Pancreas (tissue), 10 donors: Measurements from ENCODE around the gene M1AP. TPM values are rescaled to one million over a fixed set of nuclear protein-coding genes. Genes with fewer than 3 reads are reported as not detected.

ENCODE experiments used
- ATAC-seq, 4 donors: fragments of 200-7000 bp; cut with Tn5 transposase; one replicate each; pipeline versions ENCODE4 v1.8.0 to v1.9.1; 2020; ENCODE audit warnings: mild to moderate bottlenecking in 4 of 4, moderate library complexity in 4 of 4
- DNase-seq, 6 donors: peaks; one replicate each; pipeline ENCODE4 v3.0.0-alpha.2; 2020
- FAIRE-seq: peaks from 2 replicates; lab custom pipeline; 2012; peaks lifted over from hg19 to GRCh38; lab: Jason Lieb, UNC
- H3K27ac ChIP-seq, 4 donors: fragments of 200-600 bp; sonication (generic); 1 replicate in 3 of 4; 2 replicates in 1 of 4; pipeline versions ENCODE4 v1.5.0 to v1.8.0; 2020
- H3K27me3 ChIP-seq, 4 donors: fragments of 200-600 bp; one replicate each; pipeline ENCODE4 v1.8.0; 2021
- H3K36me3 ChIP-seq, 3 donors: fragments of 200-600 bp; sonication (generic) in 1 of 3; one replicate each; pipeline versions ENCODE4 v1.5.0 to v1.8.0; 2020 to 2021
- H3K4me1 ChIP-seq, 3 donors: fragments of 200-600 bp; one replicate each; pipeline ENCODE4 v1.8.0; 2021
- H3K4me3 ChIP-seq, 4 donors: fragments of 200-600 bp; sonication (generic) in 2 of 4; one replicate each; pipeline versions ENCODE4 v1.5.0 to v1.8.0; 2020 to 2021
- H3K9me3 ChIP-seq, 4 donors: fragments of 200-600 bp; one replicate each; pipeline ENCODE4 v1.8.0; 2021
- CTCF ChIP-seq, 4 donors: fragments of 200-600 bp; sonication (generic) in 3 of 4; IDR thresholded peaks; one replicate each; pipeline versions ENCODE4 v1.5.0 to v1.8.0; 2021; ENCODE audit warnings: antibody characterized with exemption in 4 of 4
- WGBS, 2 donors: extraction: QIAGEN DNeasy Blood & Tissue Kit; methylation state at CpG; one replicate each; pipeline ENCODE4 v1.1.7; 2013; 5-methylcytosine and 5-hydroxymethylcytosine counted together
- intact Hi-C, 3 donors: fragments of 100-400 bp; cut with DNase I; formaldehyde crosslinking; loops; one replicate each; pipeline versions ENCODE4 v1.11.1 to v1.14.2; 2022
- polyA plus RNA-seq, 2 donors: library from polyadenylated mRNA; stranded (reverse); fragments of 200-250 nt; gene quantifications; one replicate each; pipeline ENCODE4 v1.2.3, GENCODE V29; 2013
- total RNA-seq, 6 donors: library from RNA; stranded (reverse); fragmentation: NEBNext Ultra II Directional in 4 of 6; extraction: Animal tissue kit (Norgen Biotek cat#: 25700) in 4 of 6; gene quantifications; one replicate each; pipeline versions ENCODE4 v1.2.1 to v1.2.4, GENCODE V29; 2021 to 2023
- donor health status: healthy with polysubstance abuse.
- donor health status: DM: no; HTN: no; CAD: no; lungs with moderate emphysema.
- donor health status: DM: no; HTN: no; CAD: no.
- donor health status: control.
- donor health status: control.
- donor health status: Bipolar disorder and iron deficiency.
- donor health status: DM: yes; HTN: yes; CAD: no.
- donor health status: DM: no; HTN: no; CAD: no.
- donor health status: DM: no; HTN: no; CAD: no.
- donor health status: DM: yes; HTN: yes; CAD: no.

Gene M1AP
- total and polyA plus RNA-seq, 8 donors = 0.11 to 0.66 (median 0.27) TPM

GRCh38 chr2:74584088-74584645 is 64.0 kb downstream of the M1AP start:
- WGBS, 2 donors = 40 to 60% methylated on average over 2 of the region's 2 CpGs

GRCh38 chr2:74583504-74583903 is 64.6 kb downstream of the M1AP start:
- DNase-seq = no peak
- intact Hi-C loops = no loop called here
- H3K4me3 ChIP-seq = no peak overlapping the region
- no peak overlapping the region for H3K27ac ChIP-seq
- no peaks in the 10 kb centered on the region for H3K4me1 ChIP-seq
- H3K9me3 ChIP-seq = no peaks in the 10 kb centered on the region
- no peak for ATAC-seq
- H3K36me3 ChIP-seq = no peaks in the 10 kb centered on the region
- FAIRE-seq = no peak
- H3K27me3 ChIP-seq = no peaks in the 10 kb centered on the region
- no peak for TF ChIP-seq CTCF (IDR thresholded peaks at IDR 0.05)

More at GRCh38 chr2:74584088-74584645, 64.0 kb downstream of the M1AP start:
- ATAC-seq = no peak
- intact Hi-C loops = no loop called here
- H3K4me1 ChIP-seq = no peaks in the 10 kb centered on the region
- FAIRE-seq = no peak
- no peaks in the 10 kb centered on the region for H3K27me3 ChIP-seq
- no peak for TF ChIP-seq CTCF (IDR thresholded peaks at IDR 0.05)
- no peaks in the 10 kb centered on the region for H3K36me3 ChIP-seq
- no peak overlapping the region for H3K4me3 ChIP-seq
- no peaks in the 10 kb centered on the region for H3K9me3 ChIP-seq
- DNase-seq = no peak
- no peak overlapping the region for H3K27ac ChIP-seq

GRCh38 chr2:74582184-74582583 is 65.9 kb downstream of the M1AP start:
- 54 to 72% methylated on average over 2 of the region's 2 CpGs for WGBS, 2 donors
- FAIRE-seq = no peak
- no peak for DNase-seq
- H3K27me3 ChIP-seq = no peaks in the 10 kb centered on the region
- intact Hi-C loops = no loop called here
- no peak for ATAC-seq
- H3K4me3 ChIP-seq = no peak overlapping the region
- no peaks in the 10 kb centered on the region for H3K4me1 ChIP-seq
- H3K9me3 ChIP-seq = no peaks in the 10 kb centered on the region
- H3K27ac ChIP-seq = no peak overlapping the region
- TF ChIP-seq CTCF (IDR thresholded peaks at IDR 0.05) = no peak
- no peaks in the 10 kb centered on the region for H3K36me3 ChIP-seq

GRCh38 chr2:74581463-74581862 is 66.7 kb downstream of the M1AP start:
- no peaks in the 10 kb centered on the region for H3K9me3 ChIP-seq
- intact Hi-C loops = no loop called here
- no peak overlapping the region for H3K4me3 ChIP-seq
- FAIRE-seq = no peak
- no peaks in the 10 kb centered on the region for H3K27me3 ChIP-seq
- no peak for DNase-seq
- H3K36me3 ChIP-seq = no peaks in the 10 kb centered on the region
- TF ChIP-seq CTCF (IDR thresholded peaks at IDR 0.05) = no peak
- H3K27ac ChIP-seq = no peak overlapping the region
- H3K4me1 ChIP-seq = no peaks in the 10 kb centered on the region
- 66 to 72% methylated on average over 3 of the region's 3 CpGs for WGBS, 2 donors
- ATAC-seq = no peak

GRCh38 chr2:74578408-74578807 is 69.7 kb downstream of the M1AP start:
- WGBS, 2 donors = 76 to 77% methylated on average over 3 of the region's 3 CpGs
- Histone ChIP-seq H3K9me3 (no peaks in the 10 kb centered on the region), H3K4me3 (no peak overlapping the region), H3K36me3 (no peaks in the 10 kb centered on the region), H3K27ac (no peak overlapping the region), H3K4me1 (no peaks in the 10 kb centered on the region), H3K27me3 (no peaks in the 10 kb centered on the region)
- TF ChIP-seq CTCF (IDR thresholded peaks at IDR 0.05) = no peak
- no peak for FAIRE-seq
- DNase-seq = no peak
- intact Hi-C loops = no loop called here
- ATAC-seq = no peak
